ENCODE measurements around the gene EFCAB9.
A peak's percentile ranks its signal among the peaks of the same experiment; 100 is the strongest.

EFCAB9 gene

DNA sequence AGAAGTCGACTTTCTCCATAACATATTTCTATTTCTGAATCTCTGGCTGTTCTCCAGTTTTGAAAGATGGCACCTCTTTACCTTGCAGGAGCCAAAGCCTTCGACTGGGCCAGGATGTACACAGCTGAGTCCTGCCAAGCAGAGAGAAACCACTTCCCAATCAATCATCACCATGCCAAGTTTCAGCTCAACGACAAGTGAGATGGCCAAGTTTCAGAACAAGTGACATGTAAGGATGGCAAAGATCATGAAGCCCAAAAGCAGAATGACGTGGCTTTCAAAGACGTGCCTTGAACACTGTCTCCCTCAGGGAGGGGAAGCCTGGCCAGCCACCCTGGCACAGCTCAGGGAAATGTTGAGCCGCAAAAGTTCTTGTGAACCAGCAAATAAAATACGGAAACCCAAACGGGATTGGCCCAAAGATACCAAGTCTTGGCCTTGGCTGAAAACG, 23.7 kb upstream of the EFCAB9 start:
- ATAC-seq (replicated peaks) (no peak), DNase-seq (no peak)
- H3K9me3 Mint-ChIP-seq = no peaks in the 10 kb centered on the region
- peak overlapping the region; percentile 62 to 95 for H3K4me3 Mint-ChIP-seq
- no peaks in the 10 kb centered on the region for H3K27me3 Mint-ChIP-seq
- peaks cover 79% of the 10 kb centered on the region for H3K36me3 Mint-ChIP-seq (ENCODE audit: insufficient read depth)
- H3K4me1 Mint-ChIP-seq (ENCODE audit: low read depth in 2 of 2) = peaks cover 72 to 88% of the 10 kb centered on the region in 2 donors
- H3K27ac Mint-ChIP-seq = peak overlapping the region; percentile 92 to 94

DNA sequence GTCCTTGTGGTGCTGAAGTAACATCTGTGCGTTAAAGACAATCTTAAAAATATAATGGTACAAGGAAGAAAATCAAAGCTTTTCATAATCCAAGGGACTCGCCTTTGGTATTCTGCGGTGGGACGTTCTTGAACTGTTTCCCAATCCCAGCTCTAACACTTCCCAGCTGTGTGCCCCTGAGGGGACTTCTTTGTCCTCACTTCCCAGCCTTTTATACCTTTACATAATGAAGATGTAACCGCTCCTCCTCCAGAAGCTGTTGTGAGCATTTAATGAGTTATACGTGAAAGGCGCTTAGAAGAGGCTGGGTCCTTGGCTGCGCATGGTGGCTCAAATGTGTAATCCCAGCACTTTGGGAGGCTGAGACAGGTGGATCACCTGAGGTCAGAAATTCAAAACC, 22.9 kb upstream of the EFCAB9 start:
- H3K4me3 Mint-ChIP-seq = peak overlapping the region; percentile 62 to 95
- no peaks in the 10 kb centered on the region for H3K9me3 Mint-ChIP-seq
- ATAC-seq (replicated peaks) (no peak), DNase-seq (no peak)
- H3K27ac Mint-ChIP-seq = peak overlapping the region; percentile 92 to 94
- H3K4me1 Mint-ChIP-seq (ENCODE audit: low read depth in 2 of 2) = peaks cover 78 to 94% of the 10 kb centered on the region in 2 donors
- H3K36me3 Mint-ChIP-seq (ENCODE audit: insufficient read depth) = peaks cover 74% of the 10 kb centered on the region
- no peaks in the 10 kb centered on the region for H3K27me3 Mint-ChIP-seq

DNA sequence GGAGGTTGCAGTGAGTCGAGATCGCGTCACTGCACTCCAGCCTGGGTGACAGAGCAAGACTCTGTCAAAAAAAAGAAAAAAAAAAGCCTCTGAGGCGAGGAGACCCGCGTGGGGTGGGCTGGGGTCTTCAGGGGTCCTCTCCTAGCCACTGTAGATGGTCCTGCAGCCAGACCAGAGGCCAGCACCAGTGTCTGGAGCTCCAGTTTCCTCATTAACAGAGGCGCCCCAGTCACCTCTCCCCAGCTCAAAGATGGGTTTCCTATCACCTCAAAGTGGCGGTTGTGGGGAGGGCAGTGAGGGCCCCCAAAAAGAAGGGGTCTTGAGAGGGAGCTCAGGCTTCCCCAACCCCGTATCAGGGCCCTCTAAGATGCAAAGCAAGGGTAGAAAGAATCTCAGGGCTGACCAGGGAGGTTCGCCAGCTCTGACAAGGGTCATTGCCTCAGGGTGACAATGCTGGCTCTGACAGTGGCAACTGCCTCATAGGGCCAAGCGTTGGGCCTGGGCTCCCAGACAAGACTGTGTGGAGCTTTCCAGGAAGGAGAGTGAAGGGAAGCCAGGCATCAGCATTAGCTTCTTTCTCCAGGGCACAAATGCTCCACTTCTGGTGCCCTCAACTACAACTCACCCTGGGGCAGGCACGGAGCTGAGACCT, 20.9 kb upstream of the EFCAB9 start:
- H3K36me3 Mint-ChIP-seq (ENCODE audit: insufficient read depth) = peaks cover 76% of the 10 kb centered on the region

DNA sequence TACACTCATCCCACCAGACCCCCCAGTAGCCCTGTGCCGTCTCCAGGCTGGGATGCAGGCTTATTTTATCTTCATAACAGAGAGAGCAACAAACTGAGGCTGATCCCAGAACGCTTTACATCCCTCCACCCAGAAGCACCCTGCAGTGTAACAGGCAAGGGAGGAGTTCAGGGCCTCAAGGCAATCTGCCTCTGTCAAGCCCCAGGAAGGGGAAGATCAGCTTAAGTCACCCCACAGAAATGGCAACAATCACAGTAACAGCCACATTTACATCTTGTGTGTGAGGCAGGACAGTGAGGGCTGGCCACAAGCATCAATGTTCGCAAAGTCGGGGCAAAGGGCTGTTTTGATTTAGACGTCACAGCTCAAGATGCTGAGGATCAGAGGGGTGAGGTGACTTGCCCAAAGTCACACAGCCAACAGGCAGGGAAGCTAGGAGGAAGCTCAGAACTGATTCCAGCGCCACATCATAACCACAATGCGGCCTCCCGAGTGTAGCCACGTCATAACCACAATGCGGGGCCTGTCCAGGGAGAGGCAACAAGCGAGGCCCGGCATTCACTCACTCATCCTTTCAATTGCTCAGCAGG, 20.3 kb upstream of the EFCAB9 start:
- Mint-ChIP-seq H3K27me3 (no peaks in the 10 kb centered on the region), H3K9me3 (no peaks in the 10 kb centered on the region), H3K4me1 (ENCODE audit: low read depth in 2 of 2) (peaks cover 82 to 95% of the 10 kb centered on the region in 2 donors), H3K27ac (peak overlapping the region; percentile 94 to 98), H3K4me3 (peak overlapping the region; percentile 95 to 97), H3K36me3 (ENCODE audit: insufficient read depth) (peaks cover 81% of the 10 kb centered on the region)
- DNase-seq = peak; percentile 59 to 61 (median 60)
- peak; percentile 39 for ATAC-seq (replicated peaks)

More for the DNA sequence above, 20.9 kb upstream of the EFCAB9 start:
- H3K4me3 Mint-ChIP-seq = peak overlapping the region; percentile 95 to 97
- DNase-seq = no peak
- no peaks in the 10 kb centered on the region for H3K27me3 Mint-ChIP-seq
- no peak for ATAC-seq (replicated peaks)
- H3K27ac Mint-ChIP-seq = peak overlapping the region; percentile 94 to 98
- H3K9me3 Mint-ChIP-seq = no peaks in the 10 kb centered on the region
- H3K4me1 Mint-ChIP-seq (ENCODE audit: low read depth in 2 of 2) = peaks cover 81 to 94% of the 10 kb centered on the region in 2 donors

DNA sequence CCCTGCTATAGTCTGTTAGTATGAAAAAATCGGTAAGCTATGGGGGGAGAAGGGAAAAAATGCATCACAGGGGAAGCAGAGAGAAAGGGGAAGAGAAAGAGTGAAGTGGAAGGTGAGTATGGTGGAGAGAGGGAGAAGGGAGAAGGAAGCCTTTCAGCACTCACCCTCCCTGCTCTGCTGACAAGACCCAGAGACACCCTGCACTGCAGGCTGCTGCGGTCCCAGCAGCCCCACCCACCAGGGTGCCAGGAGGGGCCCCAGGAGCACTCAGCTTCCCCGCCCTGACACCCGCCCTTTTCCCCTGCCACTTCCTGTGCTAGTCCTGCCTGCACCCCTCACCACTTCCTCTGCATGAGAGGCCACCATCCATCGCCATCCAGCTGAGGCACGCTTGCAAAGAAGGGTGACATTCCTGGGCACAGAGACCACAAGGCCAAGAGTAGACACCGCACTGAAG, 18.7 kb upstream of the EFCAB9 start:
- peaks cover 81% of the 10 kb centered on the region for H3K36me3 Mint-ChIP-seq (ENCODE audit: insufficient read depth)
- DNase-seq (peak; percentile 77 to 78 (median 78)), ATAC-seq (replicated peaks) (peak; percentile 68)
- H3K4me3 Mint-ChIP-seq = peak overlapping the region; percentile 95 to 97
- no peaks in the 10 kb centered on the region for H3K27me3 Mint-ChIP-seq
- H3K4me1 Mint-ChIP-seq (ENCODE audit: low read depth in 2 of 2) = peaks cover 82 to 97% of the 10 kb centered on the region in 2 donors
- no peaks in the 10 kb centered on the region for H3K9me3 Mint-ChIP-seq
- H3K27ac Mint-ChIP-seq = peak overlapping the region; percentile 94 to 98

DNA sequence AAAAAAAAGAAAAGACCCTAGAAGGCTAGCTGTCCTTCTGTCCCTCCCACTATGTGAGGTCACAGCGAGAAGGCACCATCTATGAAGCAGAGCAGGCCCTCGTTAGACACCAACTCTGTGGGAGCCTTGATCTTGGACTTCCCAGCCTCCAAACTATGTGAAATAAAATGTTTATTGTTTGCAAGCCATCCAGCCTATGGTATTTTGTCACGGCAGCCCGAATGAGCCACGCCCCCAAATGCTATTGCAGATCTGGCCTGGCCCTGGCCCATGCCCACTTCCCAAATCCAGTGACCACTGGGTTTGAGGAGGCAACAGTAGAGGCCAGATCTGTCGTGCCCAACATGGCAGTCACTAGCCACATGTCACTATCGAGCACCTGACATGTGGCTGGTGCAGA, 16.8 kb upstream of the EFCAB9 start:
- H3K4me1 Mint-ChIP-seq (ENCODE audit: low read depth in 2 of 2) = peaks cover 79 to 87% of the 10 kb centered on the region in 2 donors
- peak overlapping the region; percentile 95 to 97 for H3K4me3 Mint-ChIP-seq
- peak overlapping the region; percentile 94 to 99 for H3K27ac Mint-ChIP-seq
- ATAC-seq (replicated peaks) = no peak
- no peak for DNase-seq
- peaks cover 82% of the 10 kb centered on the region for H3K36me3 Mint-ChIP-seq (ENCODE audit: insufficient read depth)
- no peaks in the 10 kb centered on the region for H3K9me3 Mint-ChIP-seq
- H3K27me3 Mint-ChIP-seq = no peaks in the 10 kb centered on the region

DNA sequence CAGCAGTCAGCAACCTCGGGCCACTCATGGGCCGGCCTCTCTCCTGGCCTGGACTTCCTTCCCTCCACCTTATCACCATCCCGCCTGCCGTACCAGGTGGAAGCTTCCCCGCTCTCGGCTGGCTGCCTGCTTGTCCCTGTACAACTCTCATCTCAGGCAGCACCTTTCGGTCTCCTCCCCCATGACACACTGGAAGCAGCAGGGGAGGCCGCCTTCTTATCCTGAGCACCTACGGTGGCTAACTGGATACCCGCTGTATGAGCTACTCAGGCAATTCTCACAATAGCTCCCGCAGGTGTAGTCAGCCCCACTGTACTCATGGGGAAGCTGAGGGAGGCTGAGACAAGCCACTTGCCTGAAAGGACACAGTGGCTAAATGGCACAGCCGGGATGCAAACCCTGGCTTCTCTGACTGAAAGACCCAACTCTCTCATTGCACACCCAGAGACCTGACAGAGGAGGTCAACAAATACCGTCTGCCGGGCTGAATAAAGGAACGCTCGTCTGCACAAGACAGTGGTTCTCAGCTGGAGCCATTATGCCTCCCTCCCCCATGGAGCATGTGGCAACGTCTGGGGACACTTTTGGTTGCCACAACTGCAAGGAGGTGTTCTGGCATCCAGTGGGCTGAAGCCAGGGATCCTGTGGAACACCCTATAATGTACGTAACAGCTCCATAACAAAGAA, 15.5 kb upstream of the EFCAB9 start:
- H3K27me3 Mint-ChIP-seq = no peaks in the 10 kb centered on the region
- DNase-seq = peak in 2 of 3 experiments; percentile 17 to 28

DNA sequence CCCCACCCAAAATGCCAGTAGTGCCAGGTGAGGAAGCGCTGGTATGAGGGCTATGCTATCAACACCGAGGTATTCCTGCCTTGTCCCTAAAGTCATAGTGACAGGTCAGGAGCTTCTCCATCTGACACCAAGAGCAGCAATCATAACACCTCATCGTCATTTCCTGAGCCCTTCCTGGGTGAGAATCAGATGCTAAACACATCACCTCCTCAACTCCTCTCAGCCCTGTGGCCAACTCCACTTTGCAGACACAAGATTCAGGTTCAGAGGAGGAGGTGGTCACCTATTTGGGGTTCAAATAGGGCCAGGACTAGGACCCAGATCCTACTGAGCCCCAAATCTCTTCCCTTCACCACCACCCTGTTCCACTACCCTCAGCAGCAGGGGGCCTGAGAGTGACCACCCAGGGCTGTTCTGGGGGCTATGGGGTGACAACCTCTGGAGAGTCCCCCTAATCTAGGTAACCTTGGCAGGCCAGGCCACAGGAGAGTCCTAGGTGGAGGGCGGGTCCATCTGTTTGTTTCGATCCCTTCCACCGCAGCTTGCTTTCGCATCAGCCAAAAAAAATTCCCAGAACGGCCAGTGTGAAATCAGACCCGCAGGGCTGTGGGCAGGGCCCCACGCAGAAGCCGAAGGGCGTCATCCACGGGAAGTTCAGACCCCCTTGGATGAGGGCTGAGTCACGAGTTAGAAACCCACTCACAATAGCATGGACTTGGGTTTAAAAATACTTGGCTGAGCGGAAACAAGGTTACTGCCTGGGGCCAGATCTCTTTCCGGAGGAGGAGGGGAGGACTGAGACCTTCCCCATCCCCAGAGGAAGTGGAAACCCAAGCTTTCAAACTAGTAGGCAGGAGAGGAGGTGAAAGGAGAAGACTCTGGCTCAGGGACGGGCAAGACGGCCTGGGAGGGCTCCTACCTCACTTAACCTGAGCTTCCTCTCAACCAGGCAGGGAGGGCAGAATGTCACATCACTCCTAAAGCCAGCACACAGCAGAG, 14.7 kb upstream of the EFCAB9 start:
- H3K4me1 Mint-ChIP-seq (ENCODE audit: low read depth in 2 of 2) = peaks cover 70 to 75% of the 10 kb centered on the region in 2 donors
- ATAC-seq (replicated peaks) (peak; percentile 53), DNase-seq (peak; percentile 57 to 66 (median 60))

More for the DNA sequence above, 15.5 kb upstream of the EFCAB9 start:
- H3K9me3 Mint-ChIP-seq = no peaks in the 10 kb centered on the region
- peak overlapping the region; percentile 95 to 97 for H3K4me3 Mint-ChIP-seq
- ATAC-seq (replicated peaks) = peak; percentile 9
- peaks cover 83% of the 10 kb centered on the region for H3K36me3 Mint-ChIP-seq (ENCODE audit: insufficient read depth)
- peaks cover 77 to 82% of the 10 kb centered on the region in 2 donors for H3K4me1 Mint-ChIP-seq (ENCODE audit: low read depth in 2 of 2)
- peak overlapping the region; percentile 94 to 99 for H3K27ac Mint-ChIP-seq

DNA sequence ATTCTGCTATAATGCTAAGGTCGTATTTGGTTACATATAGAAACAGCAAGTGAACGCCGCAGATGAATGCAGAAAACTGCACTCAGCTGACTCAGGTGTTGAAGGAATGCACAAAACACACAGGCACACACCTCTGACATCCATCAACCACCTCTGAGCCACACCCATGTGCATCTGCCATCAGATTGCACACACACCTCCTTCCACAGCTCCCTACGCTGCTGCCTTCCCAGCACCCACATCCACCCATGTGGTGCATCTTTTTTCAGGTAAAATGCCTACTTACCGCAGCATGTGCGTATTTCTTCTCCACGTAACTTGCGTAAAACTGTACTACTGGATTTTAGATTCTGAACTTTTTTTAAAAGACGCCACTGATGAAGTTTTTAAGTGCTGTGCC, 13.0 kb upstream of the EFCAB9 start:
- Mint-ChIP-seq H3K9me3 (no peaks in the 10 kb centered on the region), H3K36me3 (ENCODE audit: insufficient read depth) (peaks cover 80% of the 10 kb centered on the region), H3K4me1 (ENCODE audit: low read depth in 2 of 2) (peaks cover 67 to 74% of the 10 kb centered on the region in 2 donors), H3K27me3 (no peaks in the 10 kb centered on the region), H3K4me3 (peak overlapping the region; percentile 95 to 97), H3K27ac (peak overlapping the region; percentile 94 to 99)
- DNase-seq = peak in 1 of 3 experiments; percentile 17
- peak; percentile 11 for ATAC-seq (replicated peaks)

More for the DNA sequence above, 14.7 kb upstream of the EFCAB9 start:
- Mint-ChIP-seq H3K27ac (peak overlapping the region; percentile 94 to 99), H3K27me3 (no peaks in the 10 kb centered on the region), H3K4me3 (peak overlapping the region; percentile 95 to 97), H3K9me3 (no peaks in the 10 kb centered on the region), H3K36me3 (ENCODE audit: insufficient read depth) (peaks cover 78% of the 10 kb centered on the region)

DNA sequence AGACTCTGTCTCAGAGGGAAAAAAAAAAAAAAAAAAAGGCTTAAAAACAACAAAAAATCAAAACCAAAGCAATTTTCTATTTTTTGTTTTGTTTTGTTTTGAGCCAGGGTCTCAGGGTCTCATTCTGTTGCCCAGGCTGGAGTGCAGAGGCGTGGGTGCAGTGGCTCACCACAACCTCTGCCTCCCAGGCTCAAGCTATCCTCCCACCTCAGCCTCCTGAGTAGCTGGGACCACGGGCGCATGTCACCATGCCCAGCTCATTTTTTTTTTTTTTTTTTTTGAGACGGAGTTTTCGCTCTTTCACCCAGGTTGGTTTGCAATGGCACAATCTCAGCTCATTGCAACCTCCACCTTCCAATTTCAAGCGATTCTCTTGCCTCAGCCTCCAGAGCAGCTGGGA, 11.7 kb upstream of the EFCAB9 start:
- Mint-ChIP-seq H3K9me3 (no peaks in the 10 kb centered on the region), H3K27ac (peak overlapping the region; percentile 98 to 99), H3K36me3 (ENCODE audit: insufficient read depth) (peaks cover 88% of the 10 kb centered on the region), H3K27me3 (no peaks in the 10 kb centered on the region), H3K4me1 (ENCODE audit: low read depth in 2 of 2) (peaks cover 62 to 66% of the 10 kb centered on the region in 2 donors), H3K4me3 (peak overlapping the region; percentile 99 to 100)
- DNase-seq (no peak), ATAC-seq (replicated peaks) (no peak)

DNA sequence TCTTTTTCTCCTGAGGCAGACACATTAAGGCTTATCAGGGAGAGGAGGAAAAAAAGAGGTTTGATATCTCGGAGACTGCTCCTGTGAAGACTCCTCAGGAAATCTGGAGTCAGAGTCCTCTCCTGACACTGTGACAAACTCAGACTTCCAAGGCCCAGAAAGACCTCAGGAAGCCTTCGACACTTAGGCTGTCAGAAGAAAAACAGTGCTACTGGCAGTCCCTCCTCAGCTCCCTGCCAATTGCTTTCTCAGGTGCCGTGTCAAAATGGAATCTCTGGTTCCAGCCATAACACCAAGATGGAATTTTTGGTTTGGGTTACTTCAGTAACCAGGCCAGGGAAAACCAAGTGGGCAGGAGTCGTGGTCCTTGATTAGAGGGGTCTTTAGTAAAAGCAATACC, 10.1 kb upstream of the EFCAB9 start:
- peaks cover 51 to 52% of the 10 kb centered on the region in 2 donors for H3K4me1 Mint-ChIP-seq (ENCODE audit: low read depth in 2 of 2)
- peak overlapping the region; percentile 98 to 99 for H3K27ac Mint-ChIP-seq
- peaks cover 88% of the 10 kb centered on the region for H3K36me3 Mint-ChIP-seq (ENCODE audit: insufficient read depth)
- H3K27me3 Mint-ChIP-seq = no peaks in the 10 kb centered on the region
- peak overlapping the region; percentile 99 to 100 for H3K4me3 Mint-ChIP-seq
- ATAC-seq (replicated peaks) (no peak), DNase-seq (no peak)
- no peaks in the 10 kb centered on the region for H3K9me3 Mint-ChIP-seq

DNA sequence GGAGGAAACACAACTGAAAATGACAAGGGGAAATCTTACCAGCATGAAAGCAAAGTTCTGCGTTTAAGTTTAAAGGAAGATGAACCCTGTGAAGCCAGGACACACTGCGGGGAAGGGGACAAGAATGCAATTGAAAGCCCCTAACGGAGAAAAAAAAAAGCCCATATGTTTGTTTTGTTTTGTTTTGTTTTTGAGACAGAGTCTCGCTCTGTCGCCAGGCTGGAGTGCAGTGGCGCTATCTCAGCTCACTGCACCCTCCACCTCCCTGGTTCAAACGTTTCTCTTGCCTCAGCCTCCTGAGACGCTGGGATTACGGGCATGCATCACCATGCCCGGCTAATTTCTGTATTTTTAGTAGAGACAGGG, 8.9 kb upstream of the EFCAB9 start:
- Mint-ChIP-seq H3K9me3 (no peaks in the 10 kb centered on the region), H3K4me1 (ENCODE audit: low read depth in 2 of 2) (peaks cover 40 to 45% of the 10 kb centered on the region in 2 donors), H3K4me3 (peak overlapping the region; percentile 99 to 100), H3K36me3 (ENCODE audit: insufficient read depth) (peaks cover 78% of the 10 kb centered on the region), H3K27me3 (no peaks in the 10 kb centered on the region), H3K27ac (peak overlapping the region; percentile 98 to 99)
- ATAC-seq (replicated peaks) (no peak), DNase-seq (peak in 2 of 3 experiments; percentile 27 to 29)

Data from effector memory CD8-positive, alpha-beta T cell (primary cell).